RWPE1 (cell line): Measurements from ENCODE around the gene PRR36.

Experiments used
- CTCF ChIA-PET: fragments of 350-600 bp; sonication (Branson Sonifier 250); formaldehyde crosslinking; extraction: SDS; loops from one replicate; lab custom pipeline; 2021; lab: Yijun Ruan, JAX
- POLR2A ChIA-PET: fragments of 400-600 bp; formaldehyde crosslinking; extraction: SDS; loops from one replicate; lab custom pipeline; 2020; ENCODE audit warnings: antibody characterized with exemption; ENCODE audit not compliant: low non-redundant PET; lab: Yijun Ruan, JAX
- DNase-seq: peaks from one replicate; pipeline ENCODE4 v3.0.0; 2012; ENCODE audit warnings: low spot score
- H3K27ac ChIP-seq: fragments of 450-650 bp; 2 replicates; pipeline ENCODE4 v1.5.1; 2017
- CTCF ChIP-seq: fragments of 450-650 bp; conservative IDR thresholded peaks from 2 replicates; pipeline ENCODE4 v1.5.1; 2017; ENCODE audit warnings: low read depth, mild to moderate bottlenecking

Gene PRR36

GRCh38 chr19:7874076-7874896 is at the start of gene PRR36:
Gene PRR36 (minus strand): TSS chr19:7874390. CDS start chr19:7873689, 701 bp downstream.
- H3K27ac ChIP-seq: no peak within 1 kb of the TSS
- DNase-seq: no peak
- ChIA-PET CTCF (interaction anchor here (0.6 kb wide), 1 partner anchor 14 kb away, joined by 6 read pairs; the partner anchor contains the start of gene LRRC8E), POLR2A (no interaction called here)
- TF ChIP-seq CTCF: no peak

GRCh38 chr19:7923295-7924191 is 49.4 kb upstream of the PRR36 start:
- CTCF ChIA-PET: interaction anchor here (0.6 kb wide), 2 partner anchors 37 to 70 kb away, joined by 3 read pairs; no protein-coding TSS in a partner anchor
- TF ChIP-seq CTCF: no peak

GRCh38 chr19:7922836-7923195 is 48.6 kb upstream of the PRR36 start:
- no peak for TF ChIP-seq CTCF
- DNase-seq: no peak
- H3K27ac ChIP-seq: peak overlapping the region; percentile 88
- CTCF ChIA-PET: interaction anchor here (0.6 kb wide), 1 partner anchor 36 kb away, joined by 3 read pairs; no protein-coding TSS in a partner anchor
- POLR2A ChIA-PET: no interaction called here

More at GRCh38 chr19:7923295-7924191, 49.4 kb upstream of the PRR36 start:
- POLR2A ChIA-PET: no interaction called here
- peak overlapping the region; percentile 42 for H3K27ac ChIP-seq
- no peak for DNase-seq

DNA sequence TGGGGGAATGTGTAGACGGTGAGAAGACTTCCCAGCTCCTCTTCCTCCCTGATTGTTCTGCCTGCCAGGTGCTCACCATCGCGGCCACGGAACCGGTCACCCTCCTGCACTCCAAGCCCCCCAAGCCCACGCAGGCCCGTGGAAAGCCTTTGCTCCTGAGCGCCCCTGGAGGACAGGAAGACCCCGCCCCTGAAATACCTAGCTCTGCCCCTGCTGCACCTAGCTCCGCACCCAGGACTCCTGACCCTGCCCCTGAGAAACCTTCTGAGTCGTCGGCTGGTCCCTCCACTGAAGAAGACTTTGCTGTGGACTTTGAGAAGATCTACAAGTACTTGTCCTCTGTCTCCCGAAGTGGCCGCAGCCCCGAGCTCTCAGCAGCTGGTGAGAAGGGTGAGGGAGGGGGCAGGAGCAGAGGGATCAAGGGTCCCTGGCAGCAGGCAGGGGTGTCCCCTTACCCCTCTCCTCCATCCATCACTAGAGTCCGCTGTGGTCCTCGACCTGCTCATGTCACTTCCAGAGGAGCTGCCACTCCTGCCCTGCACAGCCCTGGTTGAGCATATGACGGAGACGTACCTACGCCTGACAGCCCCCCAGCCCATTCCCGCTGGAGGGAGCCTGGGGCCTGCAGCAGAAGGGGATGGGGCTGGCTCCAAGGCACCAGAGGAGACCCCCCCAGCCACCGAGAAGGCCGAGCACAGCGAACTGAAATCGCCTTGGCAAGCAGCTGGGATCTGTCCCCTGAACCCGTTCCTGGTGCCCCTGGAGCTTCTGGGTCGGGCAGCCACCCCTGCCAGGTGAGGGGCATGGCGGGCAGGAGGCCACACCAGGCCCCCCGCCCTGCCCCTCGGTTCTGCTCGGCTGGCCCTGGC is 48.0 kb upstream of the PRR36 start:
- DNase-seq: no peak
- peak overlapping the region; percentile 88 for H3K27ac ChIP-seq
- ChIA-PET POLR2A (no interaction called here), CTCF (interaction anchor here (0.5 to 1.0 kb wide), 2 partner anchors 8 to 53 kb away, joined by 3 to 4 read pairs; no protein-coding TSS in a partner anchor)
- TF ChIP-seq CTCF: no peak

- TF ChIP-seq CTCF: no peak
- DNase-seq: no peak
- H3K27ac ChIP-seq: peak overlapping the region; percentile 88
- ChIA-PET POLR2A (interaction anchor here (1.3 kb wide), 1 partner anchor 8 kb away, joined by 5 read pairs; no protein-coding TSS in a partner anchor), CTCF (interaction anchor here (0.5 to 1.0 kb wide), 3 partner anchors 9 to 353 kb away, joined by 3 to 4 read pairs (median 3); no protein-coding TSS in a partner anchor)
These were observed 47.2 kb upstream of the PRR36 start for GRCh38 chr19:7921302-7921966.
